Measurements from ENCODE around the gene TNNI3. TPM values are rescaled to one million over a fixed set of nuclear protein-coding genes. Genes with fewer than 3 reads are reported as not detected.

Gene TNNI3
- total RNA-seq, 2 donors from 2014 or later: 9.8 to 14.2 TPM

DNA sequence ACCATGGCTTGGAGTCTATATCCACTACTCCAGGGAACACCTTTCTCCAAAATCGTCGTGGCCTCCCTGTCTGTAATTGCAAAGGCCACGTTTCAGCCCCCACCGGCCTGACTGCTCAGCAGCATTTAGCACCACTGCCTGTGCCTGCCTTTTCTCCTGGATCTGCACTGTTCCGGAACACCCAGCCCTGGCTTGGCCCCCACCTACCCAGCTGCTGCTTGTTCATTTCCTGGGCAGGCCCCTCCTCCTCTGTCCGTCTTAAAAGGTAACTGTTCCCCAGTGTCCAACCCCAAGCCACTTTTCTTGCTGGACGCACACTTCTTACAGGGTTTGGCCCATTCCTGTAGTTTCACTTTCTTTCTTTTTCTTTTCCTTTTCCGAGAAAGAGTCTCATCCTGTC is 31.1 kb upstream of the TNNI3 start:
- TF ChIP-seq, protein P1, sequence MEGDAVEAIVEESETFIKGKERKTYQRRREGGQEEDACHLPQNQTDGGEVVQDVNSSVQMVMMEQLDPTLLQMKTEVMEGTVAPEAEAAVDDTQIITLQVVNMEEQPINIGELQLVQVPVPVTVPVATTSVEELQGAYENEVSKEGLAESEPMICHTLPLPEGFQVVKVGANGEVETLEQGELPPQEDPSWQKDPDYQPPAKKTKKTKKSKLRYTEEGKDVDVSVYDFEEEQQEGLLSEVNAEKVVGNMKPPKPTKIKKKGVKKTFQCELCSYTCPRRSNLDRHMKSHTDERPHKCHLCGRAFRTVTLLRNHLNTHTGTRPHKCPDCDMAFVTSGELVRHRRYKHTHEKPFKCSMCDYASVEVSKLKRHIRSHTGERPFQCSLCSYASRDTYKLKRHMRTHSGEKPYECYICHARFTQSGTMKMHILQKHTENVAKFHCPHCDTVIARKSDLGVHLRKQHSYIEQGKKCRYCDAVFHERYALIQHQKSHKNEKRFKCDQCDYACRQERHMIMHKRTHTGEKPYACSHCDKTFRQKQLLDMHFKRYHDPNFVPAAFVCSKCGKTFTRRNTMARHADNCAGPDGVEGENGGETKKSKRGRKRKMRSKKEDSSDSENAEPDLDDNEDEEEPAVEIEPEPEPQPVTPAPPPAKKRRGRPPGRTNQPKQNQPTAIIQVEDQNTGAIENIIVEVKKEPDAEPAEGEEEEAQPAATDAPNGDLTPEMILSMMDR (conservative IDR thresholded peaks at IDR 0.05): no peak
- no peak overlapping the region for H3K27ac Mint-ChIP-seq
- H3K9me3 Mint-ChIP-seq: no peaks in the 10 kb centered on the region
- no peaks in the 10 kb centered on the region for H3K4me1 Mint-ChIP-seq
- H3K36me3 ChIP-seq (ENCODE audit: control insufficient read depth, insufficient read depth, low read length): no peaks in the 10 kb centered on the region
- H3K27me3 Mint-ChIP-seq (ENCODE audit: insufficient read depth): peaks cover 42% of the 10 kb centered on the region
- H3K36me3 Mint-ChIP-seq (ENCODE audit: low read depth): no peaks in the 10 kb centered on the region
- no peak overlapping the region for H3K4me3 Mint-ChIP-seq
- no peaks in the 10 kb centered on the region for H3K9me3 ChIP-seq (ENCODE audit: control insufficient read depth, low read length)
- no peak overlapping the region for H3K27ac ChIP-seq (ENCODE audit: low read depth, low read length)
- no peak for DNase-seq
- H3K4me3 ChIP-seq (ENCODE audit: low read length): no peak overlapping the region
- no peaks in the 10 kb centered on the region for H3K4me1 ChIP-seq (ENCODE audit: control insufficient read depth, insufficient read depth, low read length)
- 61 to 85% methylated on average over 4 to 8 of the region's 8 CpGs for WGBS, 2 experiments (ENCODE audit: insufficient coverage in 1 of 2, insufficient read length in 1 of 2)
- H3K9ac ChIP-seq (ENCODE audit: extremely low read depth, low read length, poor library complexity, severe bottlenecking): no peak overlapping the region
- H3K27me3 ChIP-seq (ENCODE audit: control insufficient read depth, insufficient read depth, low read length, poor library complexity, severe bottlenecking): no peaks in the 10 kb centered on the region

DNA sequence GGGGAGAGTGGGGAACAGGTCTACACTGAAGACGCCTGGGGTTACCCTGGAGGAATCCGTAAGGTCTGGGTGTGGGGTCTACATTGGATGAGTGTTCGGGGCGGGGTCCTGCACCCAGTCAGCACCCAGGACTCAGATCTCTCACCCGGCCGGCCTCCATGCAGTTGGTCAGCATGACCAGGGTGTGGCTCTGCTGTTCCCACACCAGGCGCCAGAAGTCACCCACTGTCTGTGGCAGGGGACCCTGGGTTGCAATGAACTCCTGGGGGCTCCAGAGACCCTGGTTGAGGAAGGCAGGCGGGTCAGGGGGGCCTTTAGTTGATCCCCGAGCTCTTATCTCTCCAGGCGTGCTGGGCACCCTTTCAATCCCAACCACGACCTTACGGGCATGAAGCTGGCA is 28.5 kb upstream of the TNNI3 start:
- H3K36me3 ChIP-seq (ENCODE audit: control insufficient read depth, insufficient read depth, low read length): no peaks in the 10 kb centered on the region
- H3K4me3 ChIP-seq (ENCODE audit: low read length): no peak overlapping the region
- 85 to 89% methylated on average over 12 of the region's 12 CpGs for WGBS, 2 experiments (ENCODE audit: insufficient coverage in 1 of 2, insufficient read length in 1 of 2)
- peaks cover 17% of the 10 kb centered on the region for H3K27me3 ChIP-seq (ENCODE audit: control insufficient read depth, insufficient read depth, low read length, poor library complexity, severe bottlenecking)
- H3K4me1 ChIP-seq (ENCODE audit: control insufficient read depth, insufficient read depth, low read length): no peaks in the 10 kb centered on the region
- H3K27ac ChIP-seq (ENCODE audit: low read depth, low read length): no peak overlapping the region
- no peaks in the 10 kb centered on the region for H3K9me3 Mint-ChIP-seq
- no peak overlapping the region for H3K27ac Mint-ChIP-seq
- H3K27me3 Mint-ChIP-seq (ENCODE audit: insufficient read depth): peaks cover 56% of the 10 kb centered on the region
- H3K4me3 Mint-ChIP-seq: no peak overlapping the region
- H3K9ac ChIP-seq (ENCODE audit: extremely low read depth, low read length, poor library complexity, severe bottlenecking): no peak overlapping the region
- no peaks in the 10 kb centered on the region for H3K4me1 Mint-ChIP-seq
- TF ChIP-seq, protein P1 (conservative IDR thresholded peaks at IDR 0.05): no peak
- H3K9me3 ChIP-seq (ENCODE audit: control insufficient read depth, low read length): no peaks in the 10 kb centered on the region
- DNase-seq: no peak
- no peaks in the 10 kb centered on the region for H3K36me3 Mint-ChIP-seq (ENCODE audit: low read depth)

DNA sequence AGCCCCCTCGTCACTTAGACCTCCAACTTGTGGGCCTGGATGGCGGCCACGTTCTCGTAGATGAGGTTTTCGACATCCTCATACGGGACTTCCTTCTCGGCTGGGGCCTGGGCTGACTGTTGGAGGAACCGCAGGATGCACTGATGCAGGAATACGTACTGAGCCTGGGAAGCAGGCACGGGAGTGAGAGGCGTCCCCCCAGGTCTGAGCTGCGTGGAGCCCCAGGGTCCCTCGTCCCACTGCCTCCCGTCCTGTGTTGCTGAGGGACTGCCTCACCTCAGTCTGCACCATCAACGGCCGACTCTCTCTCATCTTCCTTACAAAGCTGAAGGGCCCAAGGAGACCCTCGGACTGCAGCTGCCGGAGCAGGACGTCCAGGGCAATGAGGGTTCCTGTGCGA is 24.2 kb upstream of the TNNI3 start:
- Histone ChIP-seq H3K9ac (ENCODE audit: extremely low read depth, low read length, poor library complexity, severe bottlenecking) (no peak overlapping the region), H3K4me3 (ENCODE audit: low read length) (no peak overlapping the region), H3K27ac (ENCODE audit: low read depth, low read length) (no peak overlapping the region), H3K36me3 (ENCODE audit: control insufficient read depth, insufficient read depth, low read length) (no peaks in the 10 kb centered on the region), H3K4me1 (ENCODE audit: control insufficient read depth, insufficient read depth, low read length) (no peaks in the 10 kb centered on the region), H3K27me3 (ENCODE audit: control insufficient read depth, insufficient read depth, low read length, poor library complexity, severe bottlenecking) (peaks cover 58% of the 10 kb centered on the region), H3K9me3 (ENCODE audit: control insufficient read depth, low read length) (no peaks in the 10 kb centered on the region)
- no peak for DNase-seq
- Mint-ChIP-seq H3K27me3 (ENCODE audit: insufficient read depth) (peaks cover 87% of the 10 kb centered on the region), H3K4me3 (no peak overlapping the region), H3K9me3 (no peaks in the 10 kb centered on the region), H3K36me3 (ENCODE audit: low read depth) (no peaks in the 10 kb centered on the region), H3K27ac (no peak overlapping the region), H3K4me1 (peaks cover 3% of the 10 kb centered on the region)
- TF ChIP-seq, protein P1 (conservative IDR thresholded peaks at IDR 0.05): no peak
- WGBS, 2 experiments (ENCODE audit: insufficient coverage in 1 of 2, insufficient read length in 1 of 2): 77% methylated on average over 14 to 20 of the region's 20 CpGs

Measured in endodermal cell (in vitro differentiated cells).